Measurements from ENCODE around the gene ASAP3. TPM values are rescaled to one million over a fixed set of nuclear protein-coding genes. Genes with fewer than 3 reads are reported as not detected.

The ASAP3 gene
- total and polyA plus RNA-seq, 9 of the 15 experiments (the other 6 are each of a cell fraction or from before 2014, with no cell fraction given): 1.7 to 31.2 (median 17.4) TPM

- Histone ChIP-seq H3K27ac (ENCODE audit: extremely low read depth, low read depth, low read length) (no peak overlapping the region; the same call in 2 of the 3 replicates), H3K27me3 (ENCODE audit: control insufficient read depth in 2 of 2, insufficient read depth in 2 of 2, low read length in 2 of 2) (no peaks in the 10 kb centered on the region), H3K4me3 (no peak overlapping the region), H4K20me1 (replicated peaks; ENCODE audit: control insufficient read depth, insufficient read depth, low read length) (no peaks in the 10 kb centered on the region), H3K9me3 (replicated peaks; ENCODE audit: control insufficient read depth, insufficient read depth, low read depth, low read length) (no peaks in the 10 kb centered on the region; the same call in 1 of the 2 replicates), H2AFZ (ENCODE audit: low read depth, low read length) (peak overlapping the region; percentile 90), H3K4me2 (ENCODE audit: insufficient read depth, low read length) (no peak overlapping the region), H3K36me3 (ENCODE audit: control insufficient read depth, insufficient read depth, low read length) (no peaks in the 10 kb centered on the region), H3K9ac (ENCODE audit: insufficient read depth in 1 of 2, low read depth in 2 of 2, low read length in 2 of 2) (peak overlapping the region in 1 of 2 experiments; percentile 0; a peak in 2 of 4 replicates), H3K79me2 (ENCODE audit: control insufficient read depth, insufficient read depth, low read length) (no peaks in the 10 kb centered on the region), H3K4me1 (replicated peaks in 1 of 2; ENCODE audit: control insufficient read depth in 2 of 2, insufficient read depth in 2 of 2, low read length in 2 of 2) (peaks cover 5 to 18% of the 10 kb centered on the region in 2 experiments), H3K9me1 (ENCODE audit: control insufficient read depth, insufficient read depth, low read length) (no peaks in the 10 kb centered on the region)
- CTCF ChIA-PET (ENCODE audit: low intra/inter-chr PET ratio): interaction anchor here (0.8 kb wide), 1 partner anchor 305 kb away, joined by 3 read pairs; no protein-coding TSS in a partner anchor
- WGBS (ENCODE audit: insufficient coverage, low coverage, missing lambda C conversion rate): 7% methylated on average over 6 of the region's 6 CpGs
- BruUV-seq (replicated peaks): no TSS peak
- intact Hi-C loops (cut with micrococcal nuclease): loop anchor here (5.0 to 10.0 kb wide), 4 partner anchors 76 to 318 kb away; partner anchors contain the start of gene HTR1D
- POLR2A ChIA-PET: interaction anchor here (0.6 to 1.9 kb wide), 7 partner anchors 9 to 183 kb away, joined by 3 to 9 read pairs (median 3); partner anchors contain the start of gene ZNF436
- peak; percentile 45 to 59 (median 50) for DNase-seq (ENCODE audit: extremely low read depth in 1 of 4, low spot score in 3 of 4)
- peak; percentile 54 for FAIRE-seq
- ATAC-seq: peak; percentile 64
- in situ Hi-C loops (cut with MboI): loop anchor here (5.0 kb wide), 1 partner anchor 61 kb away; the partner anchor contains the start of gene HNRNPR
- TF ChIP-seq TFAP4 (CRISPR knock-in tag; IDR thresholded peaks at IDR 0.05; ENCODE audit: borderline replicate concordance) (0 out of 2 replicates have a peak, but pooled peaks have one; percentile 39), ZNF133 (CRISPR knock-in tag; IDR thresholded peaks at IDR 0.05) (no peak), GTF2F1 (IDR thresholded peaks at IDR 0.05; ENCODE audit: low read depth, low read length) (no peak), ZBTB7A (IDR thresholded peaks at IDR 0.05; ENCODE audit: borderline replicate concordance, control insufficient read depth, low read depth, low read length) (peak; percentile 41; the same call in 1 of the 2 replicates), ZNF518B (CRISPR knock-in tag; IDR thresholded peaks at IDR 0.05) (no peak), STAT6 (CRISPR knock-in tag; IDR thresholded peaks at IDR 0.05) (no peak), MYC (IDR thresholded peaks at IDR 0.05; ENCODE audit: low read depth, low read length) (no peak), MYC (CRISPR knock-in tag; IDR thresholded peaks at IDR 0.05; ENCODE audit: borderline replicate concordance, low read depth) (no peak), RHOXF2B (CRISPR knock-in tag; conservative IDR thresholded peaks at IDR 0.05) (no peak), KAT8 (IDR thresholded peaks at IDR 0.05; ENCODE audit: low read depth) (no peak), HNRNPH1 (optimal IDR thresholded peaks at IDR 0.05; ENCODE audit: low read depth, low read length) (no peak), CHD2 (IDR thresholded peaks at IDR 0.05; ENCODE audit: low read depth, low read length) (no peak), RBBP5 (IDR thresholded peaks at IDR 0.05; ENCODE audit: borderline replicate concordance, insufficient read depth, low read length, poor library complexity, severe bottlenecking) (no peak), IFI16 (CRISPR knock-in tag; IDR thresholded peaks at IDR 0.05) (no peak), XRCC5 (IDR thresholded peaks at IDR 0.05; ENCODE audit: low read depth, low read length) (no peak), FOSL1 (tag; conservative IDR thresholded peaks at IDR 0.05) (peak; percentile 83)
These were observed 81.0 kb downstream of the ASAP3 start for GRCh38 chr1:23403038-23403336.
